Articular chondrocyte of knee joint (primary cell): ENCODE data around the gene TRAPPC2. TPM values are rescaled to one million over a fixed set of nuclear protein-coding genes. Genes with fewer than 3 reads are reported as not detected.

Source experiments
- total RNA-seq: library from RNA; depleted of rRNA; stranded (reverse); fragments of >200 nt; gene quantifications from 2 replicates; pipeline ENCODE4 v1.2.3, GENCODE V29; 2012

Gene TRAPPC2
- 15.2 and 25.7 TPM in 2 replicates for total RNA-seq

GRCh38 chrX:13734278-13735172 lies at the start of gene TRAPPC2, which contains the start of gene OFD1:
TSS of gene TRAPPC2 (minus strand) at chrX:13734620. CDS start at chrX:13719963, 14,657 bp downstream.
TSS of gene OFD1 (plus strand) at chrX:13734748. CDS start at chrX:13735072, 324 bp downstream.

GRCh38 chrX:13688958-13689740 lies 45.3 kb downstream of the TRAPPC2 start, which contains the start of gene RAB9A:
TSS of gene RAB9A (plus strand) at chrX:13689128. CDS start at chrX:13708747, 19,619 bp downstream.

Other genes with a start within 250 kb of the TRAPPC2 start
- under 0.01 TPM in 1 of 2 replicates, not detected in the other for gene EGFL6, start 165.0 kb downstream of the TRAPPC2 start, total RNA-seq
- gene TCEANC, start 81.5 kb downstream of the TRAPPC2 start, total RNA-seq = 6.0 and 8.3 TPM in 2 replicates
- 43.6 and 50.4 TPM in 2 replicates for gene RAB9A, start 45.5 kb downstream of the TRAPPC2 start, total RNA-seq
- gene OFD1, start 128 bp upstream of the TRAPPC2 start, total RNA-seq = 18.4 and 26.1 TPM in 2 replicates
- gene GPM6B, start 82.5 kb upstream of the TRAPPC2 start, total RNA-seq = 3.5 and 10.3 TPM in 2 replicates